Activated naive CD8-positive, alpha-beta T cell treated with anti-CD3 and anti-CD28 coated beads for 36 hours (primary cell): ENCODE data around the gene WNT7B. TPM values are rescaled to one million over a fixed set of nuclear protein-coding genes. Genes with fewer than 3 reads are reported as not detected.

Experiments used
- DNase-seq: peaks from one replicate; pipeline ENCODE4 v3.0.0; 2021
- H3K27ac Mint-ChIP-seq: one replicate; pipeline ENCODE4 v1.8.0; 2022; ENCODE audit warnings: mild to moderate bottlenecking, moderate library complexity, mixed read lengths
- H3K27me3 Mint-ChIP-seq: one replicate; pipeline ENCODE4 v1.8.0; 2022; ENCODE audit warnings: mild to moderate bottlenecking, mixed read lengths
- H3K36me3 Mint-ChIP-seq: one replicate; pipeline ENCODE4 v1.8.0; 2021; ENCODE audit warnings: mild to moderate bottlenecking, mixed read lengths
- H3K4me1 Mint-ChIP-seq: one replicate; pipeline ENCODE4 v1.8.0; 2021; ENCODE audit warnings: mixed read lengths
- H3K4me3 Mint-ChIP-seq: one replicate; pipeline ENCODE4 v1.8.0; 2022; ENCODE audit warnings: mild to moderate bottlenecking, moderate library complexity, mixed read lengths
- H3K9me3 Mint-ChIP-seq: one replicate; pipeline ENCODE4 v1.8.0; 2022; ENCODE audit warnings: mixed read lengths
- total RNA-seq, 2 experiments: library from RNA; stranded (reverse); gene quantifications; one replicate each; pipeline ENCODE4 v1.2.3, GENCODE V29; 2021

Gene WNT7B
- total RNA-seq, 2 experiments from 2014 or later, result not detected

GRCh38 chr22:46001426-46002106 is 24.6 kb upstream of the WNT7B start:
- Mint-ChIP-seq H3K27ac (no peak overlapping the region), H3K4me1 (peaks cover 20% of the 10 kb centered on the region), H3K9me3 (no peaks in the 10 kb centered on the region), H3K27me3 (no peaks in the 10 kb centered on the region), H3K36me3 (no peaks in the 10 kb centered on the region), H3K4me3 (no peak overlapping the region)
- no peak for DNase-seq

GRCh38 chr22:46001046-46001425 is 24.1 kb upstream of the WNT7B start:
- no peaks in the 10 kb centered on the region for H3K9me3 Mint-ChIP-seq
- no peaks in the 10 kb centered on the region for H3K36me3 Mint-ChIP-seq
- H3K27ac Mint-ChIP-seq, result no peak overlapping the region
- no peaks in the 10 kb centered on the region for H3K27me3 Mint-ChIP-seq
- no peak overlapping the region for H3K4me3 Mint-ChIP-seq
- DNase-seq, result no peak
- H3K4me1 Mint-ChIP-seq, result peaks cover 16% of the 10 kb centered on the region

- DNase-seq, result no peak
Observed at GRCh38 chr22:46000081-46001027, 23.4 kb upstream of the WNT7B start.

GRCh38 chr22:45999379-45999971 is 22.5 kb upstream of the WNT7B start:
- no peak overlapping the region for H3K4me3 Mint-ChIP-seq
- peaks cover 8% of the 10 kb centered on the region for H3K4me1 Mint-ChIP-seq
- no peaks in the 10 kb centered on the region for H3K27me3 Mint-ChIP-seq
- no peaks in the 10 kb centered on the region for H3K36me3 Mint-ChIP-seq
- H3K9me3 Mint-ChIP-seq, result no peaks in the 10 kb centered on the region
- H3K27ac Mint-ChIP-seq, result no peak overlapping the region
- DNase-seq, result no peak

More at GRCh38 chr22:46000081-46001027, 23.4 kb upstream of the WNT7B start:
- H3K36me3 Mint-ChIP-seq, result no peaks in the 10 kb centered on the region
- H3K4me1 Mint-ChIP-seq, result peaks cover 14% of the 10 kb centered on the region
- no peak overlapping the region for H3K27ac Mint-ChIP-seq
- no peak overlapping the region for H3K4me3 Mint-ChIP-seq
- H3K27me3 Mint-ChIP-seq, result no peaks in the 10 kb centered on the region
- H3K9me3 Mint-ChIP-seq, result no peaks in the 10 kb centered on the region

- DNase-seq, result no peak
- Mint-ChIP-seq H3K4me1 (peaks cover 2% of the 10 kb centered on the region), H3K36me3 (no peaks in the 10 kb centered on the region), H3K9me3 (no peaks in the 10 kb centered on the region), H3K4me3 (no peak overlapping the region), H3K27me3 (no peaks in the 10 kb centered on the region), H3K27ac (no peak overlapping the region)
Observed at GRCh38 chr22:45998638-45999378, 21.8 kb upstream of the WNT7B start.

GRCh38 chr22:45997777-45998637 is 21.0 kb upstream of the WNT7B start:
- no peaks in the 10 kb centered on the region for H3K4me1 Mint-ChIP-seq
- no peak overlapping the region for H3K4me3 Mint-ChIP-seq
- no peaks in the 10 kb centered on the region for H3K36me3 Mint-ChIP-seq
- no peak for DNase-seq
- H3K9me3 Mint-ChIP-seq, result no peaks in the 10 kb centered on the region
- H3K27ac Mint-ChIP-seq, result no peak overlapping the region
- H3K27me3 Mint-ChIP-seq, result peaks cover 2% of the 10 kb centered on the region

- no peaks in the 10 kb centered on the region for H3K4me1 Mint-ChIP-seq
- no peaks in the 10 kb centered on the region for H3K9me3 Mint-ChIP-seq
- no peak overlapping the region for H3K27ac Mint-ChIP-seq
- peaks cover 5% of the 10 kb centered on the region for H3K27me3 Mint-ChIP-seq
- no peak for DNase-seq
- no peak overlapping the region for H3K4me3 Mint-ChIP-seq
- no peaks in the 10 kb centered on the region for H3K36me3 Mint-ChIP-seq
Observed at GRCh38 chr22:45997077-45997776, 20.3 kb upstream of the WNT7B start.

GRCh38 chr22:45996241-45997076 is 19.5 kb upstream of the WNT7B start:
- no peaks in the 10 kb centered on the region for H3K4me1 Mint-ChIP-seq
- H3K9me3 Mint-ChIP-seq, result no peaks in the 10 kb centered on the region

GRCh38 chr22:45995405-45996101 is 18.6 kb upstream of the WNT7B start:
- no peak overlapping the region for H3K27ac Mint-ChIP-seq
- no peaks in the 10 kb centered on the region for H3K4me1 Mint-ChIP-seq
- DNase-seq, result no peak
- H3K27me3 Mint-ChIP-seq, result peaks cover 9% of the 10 kb centered on the region
- no peaks in the 10 kb centered on the region for H3K36me3 Mint-ChIP-seq
- no peaks in the 10 kb centered on the region for H3K9me3 Mint-ChIP-seq
- no peak overlapping the region for H3K4me3 Mint-ChIP-seq

More at GRCh38 chr22:45996241-45997076, 19.5 kb upstream of the WNT7B start:
- H3K27me3 Mint-ChIP-seq, result peaks cover 9% of the 10 kb centered on the region
- H3K4me3 Mint-ChIP-seq, result no peak overlapping the region
- no peak overlapping the region for H3K27ac Mint-ChIP-seq
- H3K36me3 Mint-ChIP-seq, result no peaks in the 10 kb centered on the region
- DNase-seq, result no peak

- DNase-seq, result peak; percentile 75
- H3K36me3 Mint-ChIP-seq, result no peaks in the 10 kb centered on the region
- no peak overlapping the region for H3K4me3 Mint-ChIP-seq
- no peaks in the 10 kb centered on the region for H3K9me3 Mint-ChIP-seq
- no peak overlapping the region for H3K27ac Mint-ChIP-seq
- H3K4me1 Mint-ChIP-seq, result no peaks in the 10 kb centered on the region
- H3K27me3 Mint-ChIP-seq, result peaks cover 9% of the 10 kb centered on the region
Observed at GRCh38 chr22:45994491-45995404, 17.8 kb upstream of the WNT7B start.

GRCh38 chr22:45993841-45994240 is 16.9 kb upstream of the WNT7B start:
- Mint-ChIP-seq H3K27ac (no peak overlapping the region), H3K4me3 (no peak overlapping the region), H3K27me3 (peaks cover 9% of the 10 kb centered on the region), H3K36me3 (no peaks in the 10 kb centered on the region), H3K9me3 (no peaks in the 10 kb centered on the region), H3K4me1 (no peaks in the 10 kb centered on the region)
- DNase-seq, result no peak
